Natural killer cell treated with Interleukin-12 subunit alpha and Interleukin-12 subunit beta and Interleukin-15 and Interleukin-18, amount 100 ng/mL, for 72 hours (primary cell): ENCODE measurements around the gene EXOG. TPM values are rescaled to one million over a fixed set of nuclear protein-coding genes. Genes with fewer than 3 reads are reported as not detected.

Experiments used
- ATAC-seq, 2 donors: fragments of 150-1000 bp; cut with Tn5 transposase in 1 of 2; sonication (Bioruptor Pico), chemical (Tn5 transposase) in 1 of 2; 2 replicates each; pipeline ENCODE4 v1.10.0; 2021
- DNase-seq: peaks from one replicate; pipeline ENCODE4 v3.0.0; 2022; ENCODE audit warnings: low spot score
- H3K27ac Mint-ChIP-seq, 2 donors: 1 replicate in 1 of 2; 2 replicates in 1 of 2; pipeline ENCODE4 v1.8.0; 2022; ENCODE audit warnings: mixed read lengths in 2 of 2, mild to moderate bottlenecking in 1 of 2, moderate library complexity in 1 of 2
- H3K27me3 Mint-ChIP-seq, 2 donors: 1 replicate in 1 of 2; 2 replicates in 1 of 2; pipeline ENCODE4 v1.8.0; 2022; ENCODE audit warnings: mixed read lengths in 2 of 2
- H3K36me3 Mint-ChIP-seq: one replicate; pipeline ENCODE4 v1.8.0; 2022; ENCODE audit warnings: mixed read lengths
- H3K4me1 Mint-ChIP-seq, 2 donors: 1 replicate in 1 of 2; 2 replicates in 1 of 2; pipeline ENCODE4 v1.8.0; 2022; ENCODE audit warnings: low read depth in 2 of 2, mixed read lengths in 2 of 2, mild to moderate bottlenecking in 1 of 2
- H3K4me3 Mint-ChIP-seq: one replicate; pipeline ENCODE4 v1.8.0; 2022; ENCODE audit warnings: mixed read lengths
- H3K9me3 Mint-ChIP-seq: 2 replicates; pipeline ENCODE4 v1.8.0; 2022; ENCODE audit warnings: mixed read lengths
- total RNA-seq, 2 donors: library from RNA; stranded (reverse); gene quantifications; one replicate each; pipeline ENCODE4 v1.2.3, GENCODE V29; 2022

The EXOG gene
- total RNA-seq, 2 donors from 2014 or later = 33.6 to 36.3 TPM

- H3K27me3 Mint-ChIP-seq = no peaks in the 10 kb centered on the region
- peaks cover 0 to 8% of the 10 kb centered on the region in 2 donors for H3K4me1 Mint-ChIP-seq
- H3K27ac Mint-ChIP-seq = no peak overlapping the region
- H3K9me3 Mint-ChIP-seq = no peaks in the 10 kb centered on the region
- no peak overlapping the region for H3K4me3 Mint-ChIP-seq
- H3K36me3 Mint-ChIP-seq = peaks cover 11% of the 10 kb centered on the region
- DNase-seq = no peak
- no peak for ATAC-seq
Measured at GRCh38 chr3:38534604-38535003, 38.5 kb downstream of the EXOG start.

- Mint-ChIP-seq H3K27ac (peak overlapping the region in 1 of 2 donors; percentile 40), H3K36me3 (peaks cover 5% of the 10 kb centered on the region), H3K4me1 (peaks cover 0 to 8% of the 10 kb centered on the region in 2 donors), H3K4me3 (no peak overlapping the region), H3K27me3 (no peaks in the 10 kb centered on the region), H3K9me3 (no peaks in the 10 kb centered on the region)
- DNase-seq (no peak), ATAC-seq (no peak)
Measured at GRCh38 chr3:38536671-38537070, 40.5 kb downstream of the EXOG start.

DNA sequence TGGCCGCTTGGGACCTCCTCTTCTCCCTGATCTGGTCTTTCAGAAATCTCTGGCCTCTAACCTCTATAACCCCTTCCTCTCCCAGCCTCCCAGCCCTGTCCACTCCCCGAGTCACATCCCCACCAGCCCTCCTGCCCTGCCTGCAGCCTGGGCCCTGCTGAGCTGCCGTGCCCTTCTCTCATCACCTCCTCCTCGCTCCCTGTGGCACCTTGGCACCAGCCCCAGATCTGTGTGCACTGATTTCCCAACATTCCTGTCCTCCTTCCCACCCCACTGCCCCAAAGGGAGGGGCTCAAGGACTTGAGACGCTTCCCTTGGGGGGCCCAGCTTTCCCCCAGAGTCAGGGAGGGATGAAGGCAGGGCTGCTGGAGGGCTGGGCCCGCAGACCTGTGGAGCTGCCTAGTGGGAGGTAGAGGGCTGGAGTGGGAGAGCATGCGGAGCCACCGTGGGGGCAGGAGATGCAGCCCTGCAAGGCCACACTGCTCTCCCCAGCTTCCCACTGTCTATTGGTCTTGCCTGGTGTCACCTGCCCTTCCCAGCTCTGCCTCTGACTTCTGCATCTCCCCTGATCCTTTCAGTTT is 42.7 kb downstream of the EXOG start:
- H3K4me1 Mint-ChIP-seq = peaks cover 0 to 3% of the 10 kb centered on the region in 2 donors
- H3K9me3 Mint-ChIP-seq = no peaks in the 10 kb centered on the region
- DNase-seq (no peak), ATAC-seq (peak in 1 of 2 donors; percentile 26)
- peaks cover 5% of the 10 kb centered on the region for H3K36me3 Mint-ChIP-seq
- H3K27me3 Mint-ChIP-seq = no peaks in the 10 kb centered on the region
- H3K27ac Mint-ChIP-seq = no peak overlapping the region
- H3K4me3 Mint-ChIP-seq = no peak overlapping the region

DNA sequence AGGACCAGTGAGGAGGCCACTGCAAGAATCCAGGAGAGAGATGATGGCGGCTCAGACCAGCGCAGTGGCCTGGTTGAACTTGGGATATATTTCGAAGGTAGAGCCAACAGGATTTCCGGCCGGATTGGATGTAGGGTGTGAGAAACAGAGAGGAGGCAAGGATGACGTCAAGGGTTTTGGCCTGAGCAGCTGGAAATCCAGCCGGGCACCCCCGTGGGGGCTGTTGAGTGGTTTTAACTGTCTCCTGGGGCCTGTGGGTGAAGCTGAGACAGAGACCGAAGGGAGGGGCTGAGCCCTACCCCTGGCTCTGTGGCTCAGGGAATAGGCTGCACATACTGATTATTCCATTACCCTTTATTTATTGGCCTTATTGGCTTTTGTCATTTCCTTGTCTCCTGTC is 45.7 kb downstream of the EXOG start:
- no peak for DNase-seq
- no peaks in the 10 kb centered on the region for H3K36me3 Mint-ChIP-seq
- peaks cover 0 to 7% of the 10 kb centered on the region in 2 donors for H3K27me3 Mint-ChIP-seq
- no peaks in the 10 kb centered on the region for H3K9me3 Mint-ChIP-seq
- no peak for ATAC-seq
- H3K27ac Mint-ChIP-seq = no peak overlapping the region
- H3K4me1 Mint-ChIP-seq = no peaks in the 10 kb centered on the region
- no peak overlapping the region for H3K4me3 Mint-ChIP-seq

DNA sequence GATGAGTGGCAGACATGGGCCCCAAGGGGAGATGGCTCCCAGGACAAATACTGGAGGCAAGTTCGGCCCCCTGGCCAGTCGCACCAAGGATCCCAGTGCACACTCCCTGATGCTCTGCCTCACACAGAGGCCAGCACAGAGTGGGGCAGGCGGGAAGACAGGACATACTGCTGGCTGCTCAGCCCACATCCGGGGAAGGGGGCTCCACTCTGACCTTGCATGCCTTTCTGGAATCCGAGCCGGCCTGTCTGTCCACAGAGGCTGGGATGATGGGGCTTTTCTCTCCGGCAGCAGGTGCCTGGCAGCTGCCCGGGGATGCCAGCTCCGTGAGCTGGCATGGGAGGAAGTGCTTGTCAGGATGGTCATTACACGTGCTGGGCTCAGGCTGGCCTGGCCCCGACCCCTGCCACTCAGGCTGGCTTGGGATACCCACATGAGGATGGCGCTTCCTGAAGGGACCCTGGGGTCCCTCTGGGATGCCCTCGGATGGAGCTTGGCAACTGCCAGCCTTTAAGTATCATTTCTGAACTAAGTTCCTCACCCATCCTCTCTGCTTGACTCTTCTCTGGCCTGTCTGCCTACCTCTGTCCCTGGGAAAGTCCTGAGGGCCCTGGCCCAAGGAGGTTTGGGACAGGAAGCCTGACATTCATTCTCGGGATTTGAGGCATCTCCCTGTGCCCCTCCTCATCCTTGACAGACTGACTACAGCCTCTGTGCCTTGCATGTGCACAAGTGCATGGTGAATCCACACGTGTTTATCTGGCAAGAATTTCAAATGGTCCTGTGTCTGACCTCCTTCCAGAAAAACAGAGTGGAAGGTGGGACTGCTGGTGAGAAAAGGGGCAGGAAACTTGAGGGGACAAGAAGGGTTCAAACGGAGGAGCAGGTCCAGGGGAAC is 46.5 kb downstream of the EXOG start:
- no peak for ATAC-seq
- Mint-ChIP-seq H3K27ac (no peak overlapping the region), H3K4me1 (no peaks in the 10 kb centered on the region), H3K36me3 (no peaks in the 10 kb centered on the region), H3K9me3 (no peaks in the 10 kb centered on the region), H3K27me3 (peaks cover 0 to 7% of the 10 kb centered on the region in 2 donors), H3K4me3 (no peak overlapping the region)
- no peak for DNase-seq

GRCh38 chr3:38543586-38543985 is 47.4 kb downstream of the EXOG start:
- Mint-ChIP-seq H3K36me3 (no peaks in the 10 kb centered on the region), H3K4me1 (no peaks in the 10 kb centered on the region), H3K27ac (no peak overlapping the region), H3K4me3 (no peak overlapping the region), H3K27me3 (peaks cover 0 to 7% of the 10 kb centered on the region in 2 donors), H3K9me3 (no peaks in the 10 kb centered on the region)
- DNase-seq = no peak
- ATAC-seq = no peak

GRCh38 chr3:38544926-38545325 is 48.8 kb downstream of the EXOG start:
- Mint-ChIP-seq H3K4me3 (no peak overlapping the region), H3K9me3 (no peaks in the 10 kb centered on the region), H3K27me3 (peaks cover 0 to 7% of the 10 kb centered on the region in 2 donors), H3K4me1 (no peaks in the 10 kb centered on the region), H3K27ac (no peak overlapping the region), H3K36me3 (no peaks in the 10 kb centered on the region)
- no peak for ATAC-seq
- no peak for DNase-seq

GRCh38 chr3:38545550-38545949 is 49.4 kb downstream of the EXOG start:
- Mint-ChIP-seq H3K9me3 (no peaks in the 10 kb centered on the region), H3K27me3 (peaks cover 0 to 7% of the 10 kb centered on the region in 2 donors), H3K27ac (no peak overlapping the region), H3K36me3 (no peaks in the 10 kb centered on the region), H3K4me3 (no peak overlapping the region), H3K4me1 (no peaks in the 10 kb centered on the region)
- ATAC-seq (no peak), DNase-seq (no peak)

- no peaks in the 10 kb centered on the region for H3K36me3 Mint-ChIP-seq
- H3K27ac Mint-ChIP-seq = no peak overlapping the region
- H3K27me3 Mint-ChIP-seq = peaks cover 0 to 7% of the 10 kb centered on the region in 2 donors
- H3K4me1 Mint-ChIP-seq = no peaks in the 10 kb centered on the region
- DNase-seq (no peak), ATAC-seq (no peak)
- no peak overlapping the region for H3K4me3 Mint-ChIP-seq
- no peaks in the 10 kb centered on the region for H3K9me3 Mint-ChIP-seq
Measured at GRCh38 chr3:38545983-38546382, 49.8 kb downstream of the EXOG start.

GRCh38 chr3:38548154-38548931 is 52.2 kb downstream of the EXOG start:
- Mint-ChIP-seq H3K36me3 (no peaks in the 10 kb centered on the region), H3K27ac (no peak overlapping the region), H3K4me1 (no peaks in the 10 kb centered on the region), H3K4me3 (no peak overlapping the region), H3K9me3 (no peaks in the 10 kb centered on the region), H3K27me3 (peaks cover 0 to 7% of the 10 kb centered on the region in 2 donors)
- ATAC-seq (no peak), DNase-seq (no peak)

DNA sequence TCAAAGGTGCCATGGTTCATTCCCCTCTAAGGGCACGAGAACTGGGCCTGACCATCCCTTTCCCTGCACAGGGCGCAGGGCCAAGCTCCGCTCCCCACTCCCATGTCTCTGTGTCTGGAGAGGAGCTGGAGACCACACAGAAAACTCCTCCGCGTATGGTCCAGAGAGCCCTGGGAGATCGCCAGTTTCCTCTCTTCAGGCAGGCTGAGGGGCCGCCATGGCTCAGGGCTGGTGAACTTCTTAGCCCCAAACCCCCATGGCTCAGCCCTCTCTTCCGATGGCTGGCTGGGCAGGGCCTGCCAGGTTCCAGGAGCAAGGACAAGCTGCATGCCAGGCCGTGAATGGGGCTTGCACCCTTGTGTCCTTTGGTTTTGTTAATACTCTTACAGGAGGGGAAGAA is 52.9 kb downstream of the EXOG start:
- Mint-ChIP-seq H3K4me3 (no peak overlapping the region), H3K36me3 (no peaks in the 10 kb centered on the region), H3K9me3 (no peaks in the 10 kb centered on the region), H3K27me3 (peaks cover 0 to 7% of the 10 kb centered on the region in 2 donors), H3K4me1 (no peaks in the 10 kb centered on the region), H3K27ac (no peak overlapping the region)
- DNase-seq (no peak), ATAC-seq (peak in 1 of 2 donors; percentile 32)

DNA sequence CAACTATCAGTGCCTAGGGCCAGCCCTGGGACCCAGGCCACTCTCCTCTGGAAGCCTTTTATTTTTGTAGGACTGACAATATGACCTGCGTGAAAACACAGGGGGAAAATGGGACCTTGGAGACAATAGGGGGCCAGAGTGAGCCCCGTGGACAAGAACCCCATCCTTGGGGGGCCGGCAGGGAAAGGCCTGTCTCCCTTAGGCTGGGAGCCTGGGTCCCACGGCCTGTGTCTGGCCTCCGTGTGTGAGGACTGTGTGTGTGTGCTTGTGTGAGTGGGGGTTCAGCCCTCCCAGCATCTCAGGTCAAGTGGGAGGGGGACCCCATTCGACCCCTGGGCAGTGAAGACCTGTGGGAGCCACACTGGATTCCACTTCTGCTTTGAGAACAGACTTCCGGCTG is 53.3 kb downstream of the EXOG start:
- Mint-ChIP-seq H3K27me3 (peaks cover 0 to 7% of the 10 kb centered on the region in 2 donors), H3K36me3 (no peaks in the 10 kb centered on the region), H3K4me3 (no peak overlapping the region), H3K4me1 (no peaks in the 10 kb centered on the region), H3K9me3 (no peaks in the 10 kb centered on the region), H3K27ac (no peak overlapping the region)
- ATAC-seq = no peak
- no peak for DNase-seq

DNA sequence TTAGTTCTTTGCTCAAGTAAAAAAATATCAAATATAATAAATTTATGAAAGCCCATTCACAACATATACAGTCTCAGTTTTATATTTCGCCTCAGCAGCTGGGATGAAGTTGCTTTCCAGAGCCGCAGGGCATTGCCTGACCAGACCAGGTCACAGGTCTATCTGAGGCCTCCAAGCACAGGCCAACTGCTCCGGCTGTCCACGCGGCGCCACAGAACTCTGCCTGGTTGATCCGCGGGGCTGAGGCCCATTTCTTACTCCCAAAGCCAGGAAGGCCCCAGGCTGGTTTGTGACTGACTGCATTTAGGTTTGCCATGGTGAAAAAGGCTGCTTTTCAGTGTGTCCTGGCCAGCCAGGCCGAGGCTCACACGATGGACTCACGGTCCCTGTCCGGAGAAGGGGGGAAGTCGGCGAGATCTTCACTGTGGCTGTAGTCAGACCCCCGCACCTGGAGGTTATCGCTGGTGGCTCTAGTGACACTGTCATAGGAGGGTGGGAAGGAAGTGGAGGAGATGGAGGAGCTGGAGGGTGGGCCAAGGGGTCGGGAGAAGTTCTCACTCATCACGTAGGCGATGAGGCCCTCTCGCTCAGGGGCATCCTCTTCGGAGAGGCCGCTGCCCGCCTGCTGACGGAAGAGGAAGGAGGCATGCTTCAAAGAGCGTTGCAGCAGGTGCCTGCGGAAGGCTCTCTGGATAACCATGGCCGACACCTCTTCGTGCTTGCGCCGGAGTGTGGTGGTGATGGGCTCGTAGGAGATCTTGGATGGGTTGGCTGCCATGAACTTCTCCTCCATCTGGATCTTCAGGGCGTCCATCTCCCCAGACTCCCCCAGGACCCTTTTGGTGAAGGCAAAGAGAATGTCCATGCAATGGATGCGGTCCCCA is 54.1 kb downstream of the EXOG start:
- no peak overlapping the region for H3K27ac Mint-ChIP-seq
- H3K36me3 Mint-ChIP-seq = no peaks in the 10 kb centered on the region
- no peak for DNase-seq
- H3K9me3 Mint-ChIP-seq = no peaks in the 10 kb centered on the region
- no peak for ATAC-seq
- no peaks in the 10 kb centered on the region for H3K4me1 Mint-ChIP-seq
- H3K27me3 Mint-ChIP-seq = peaks cover 0 to 7% of the 10 kb centered on the region in 2 donors
- no peak overlapping the region for H3K4me3 Mint-ChIP-seq
